ENCODE measurements around the gene ANXA4. TPM values are rescaled to one million over a fixed set of nuclear protein-coding genes. Genes with fewer than 3 reads are reported as not detected.

The ANXA4 gene
- total RNA-seq, 1 donor from 2014 or later = 122 TPM

- Histone ChIP-seq H3K4me1 (ENCODE audit: insufficient read depth, low read length) (peaks cover 4% of the 10 kb centered on the region), H3K9me3 (ENCODE audit: insufficient read depth, low read depth, low read length) (no peaks in the 10 kb centered on the region), H3K36me3 (ENCODE audit: insufficient read depth, low read length) (no peaks in the 10 kb centered on the region), H3K9ac (ENCODE audit: low read length) (no peak overlapping the region), H3K27me3 (ENCODE audit: insufficient read depth, low read length) (no peaks in the 10 kb centered on the region), H3K4me3 (ENCODE audit: insufficient read depth, low read depth, low read length) (no peak overlapping the region), H2AFZ (ENCODE audit: low read depth, low read length) (no peak overlapping the region), H3K79me2 (ENCODE audit: insufficient read depth, low read length) (peaks cover 25% of the 10 kb centered on the region), H3K27ac (ENCODE audit: low read depth, low read length) (no peak overlapping the region), H3K4me2 (ENCODE audit: low read length) (no peak overlapping the region), H4K20me1 (ENCODE audit: insufficient read depth, low read length) (peaks cover 34% of the 10 kb centered on the region)
- H3K27me3 Mint-ChIP-seq (ENCODE audit: low read depth, unreplicated experiment) = no peaks in the 10 kb centered on the region
- peaks cover 13% of the 10 kb centered on the region for H3K4me1 Mint-ChIP-seq (ENCODE audit: low read depth, unreplicated experiment)
- peaks cover 15% of the 10 kb centered on the region for H3K36me3 Mint-ChIP-seq (ENCODE audit: low read depth, unreplicated experiment)
- H3K9me3 Mint-ChIP-seq (ENCODE audit: unreplicated experiment) = no peaks in the 10 kb centered on the region
- H3K4me3 Mint-ChIP-seq (ENCODE audit: unreplicated experiment) = peak overlapping the region; percentile 65
- H3K27ac Mint-ChIP-seq (ENCODE audit: unreplicated experiment) = no peak overlapping the region
- DNase-seq (ENCODE audit: low read depth) = no peak
- FAIRE-seq = no peak
- no peak for TF ChIP-seq CTCF (IDR thresholded peaks at IDR 0.05; ENCODE audit: insufficient read depth, low read depth, low read length)
- TF ChIP-seq EZH2 (IDR thresholded peaks at IDR 0.05; ENCODE audit: insufficient read depth, low read length) = no peak
Observed at GRCh38 chr2:69745035-69745434, 3.1 kb downstream of the ANXA4 start.

- no peaks in the 10 kb centered on the region for H3K9me3 ChIP-seq (ENCODE audit: insufficient read depth, low read depth, low read length)
- no peak overlapping the region for H3K27ac ChIP-seq (ENCODE audit: low read depth, low read length)
- H2AFZ ChIP-seq (ENCODE audit: low read depth, low read length) = no peak overlapping the region
- no peak overlapping the region for H3K9ac ChIP-seq (ENCODE audit: low read length)
- Mint-ChIP-seq H3K9me3 (ENCODE audit: unreplicated experiment) (no peaks in the 10 kb centered on the region), H3K36me3 (ENCODE audit: low read depth, unreplicated experiment) (peaks cover 14% of the 10 kb centered on the region), H3K27ac (ENCODE audit: unreplicated experiment) (no peak overlapping the region), H3K4me3 (ENCODE audit: unreplicated experiment) (no peak overlapping the region), H3K4me1 (ENCODE audit: low read depth, unreplicated experiment) (peaks cover 2% of the 10 kb centered on the region), H3K27me3 (ENCODE audit: low read depth, unreplicated experiment) (no peaks in the 10 kb centered on the region)
- no peak for DNase-seq (ENCODE audit: low read depth)
- no peak for FAIRE-seq
- H4K20me1 ChIP-seq (ENCODE audit: insufficient read depth, low read length) = peaks cover 42% of the 10 kb centered on the region
- no peak overlapping the region for H3K4me3 ChIP-seq (ENCODE audit: insufficient read depth, low read depth, low read length)
- H3K4me2 ChIP-seq (ENCODE audit: low read length) = no peak overlapping the region
- TF ChIP-seq CTCF (IDR thresholded peaks at IDR 0.05; ENCODE audit: insufficient read depth, low read depth, low read length) = no peak
- no peak for TF ChIP-seq EZH2 (IDR thresholded peaks at IDR 0.05; ENCODE audit: insufficient read depth, low read length)
- H3K4me1 ChIP-seq (ENCODE audit: insufficient read depth, low read length) = no peaks in the 10 kb centered on the region
- no peaks in the 10 kb centered on the region for H3K27me3 ChIP-seq (ENCODE audit: insufficient read depth, low read length)
- H3K36me3 ChIP-seq (ENCODE audit: insufficient read depth, low read length) = no peaks in the 10 kb centered on the region
- peaks cover 23% of the 10 kb centered on the region for H3K79me2 ChIP-seq (ENCODE audit: insufficient read depth, low read length)
Observed at GRCh38 chr2:69750246-69750645, 8.3 kb downstream of the ANXA4 start.

- TF ChIP-seq CTCF (IDR thresholded peaks at IDR 0.05; ENCODE audit: insufficient read depth, low read depth, low read length) (no peak), EZH2 (IDR thresholded peaks at IDR 0.05; ENCODE audit: insufficient read depth, low read length) (no peak)
- Histone ChIP-seq H3K27ac (ENCODE audit: low read depth, low read length) (no peak overlapping the region), H2AFZ (ENCODE audit: low read depth, low read length) (no peak overlapping the region), H3K4me1 (ENCODE audit: insufficient read depth, low read length) (peaks cover 9% of the 10 kb centered on the region), H3K4me2 (ENCODE audit: low read length) (no peak overlapping the region), H3K79me2 (ENCODE audit: insufficient read depth, low read length) (peaks cover 17% of the 10 kb centered on the region), H3K36me3 (ENCODE audit: insufficient read depth, low read length) (no peaks in the 10 kb centered on the region), H4K20me1 (ENCODE audit: insufficient read depth, low read length) (peaks cover 32% of the 10 kb centered on the region), H3K27me3 (ENCODE audit: insufficient read depth, low read length) (no peaks in the 10 kb centered on the region), H3K4me3 (ENCODE audit: insufficient read depth, low read depth, low read length) (no peak overlapping the region), H3K9ac (ENCODE audit: low read length) (no peak overlapping the region), H3K9me3 (ENCODE audit: insufficient read depth, low read depth, low read length) (no peaks in the 10 kb centered on the region)
- Mint-ChIP-seq H3K4me1 (ENCODE audit: low read depth, unreplicated experiment) (peaks cover 4% of the 10 kb centered on the region), H3K27me3 (ENCODE audit: low read depth, unreplicated experiment) (no peaks in the 10 kb centered on the region), H3K4me3 (ENCODE audit: unreplicated experiment) (no peak overlapping the region), H3K27ac (ENCODE audit: unreplicated experiment) (no peak overlapping the region), H3K9me3 (ENCODE audit: unreplicated experiment) (no peaks in the 10 kb centered on the region), H3K36me3 (ENCODE audit: low read depth, unreplicated experiment) (peaks cover 3% of the 10 kb centered on the region)
- no peak for FAIRE-seq
- no peak for DNase-seq (ENCODE audit: low read depth)
Observed at GRCh38 chr2:69753659-69754363, 11.9 kb downstream of the ANXA4 start.

All from astrocyte (in vitro differentiated cells and primary cell).